GDM1 (cell line): Measurements from ENCODE around the gene ARHGEF7.

Source experiments
- DNase-seq: peaks from one replicate; lab custom pipeline; 2025; lab: John Stamatoyannopoulos, UW

The ARHGEF7 gene

GRCh38 chr13:111278258-111278657, 163.1 kb downstream of the ARHGEF7 start:
- no peak for DNase-seq

- no peak for DNase-seq
Measured at GRCh38 chr13:111278743-111279652, 163.9 kb downstream of the ARHGEF7 start.

GRCh38 chr13:111280226-111280625, 165.1 kb downstream of the ARHGEF7 start:
- DNase-seq: no peak

GRCh38 chr13:111280681-111281585, 165.8 kb downstream of the ARHGEF7 start:
- no peak for DNase-seq

- peak; percentile 30 for DNase-seq
Measured at GRCh38 chr13:111281751-111282311, 166.7 kb downstream of the ARHGEF7 start.

- DNase-seq: no peak
Measured at GRCh38 chr13:111282425-111282824, 167.3 kb downstream of the ARHGEF7 start.

GRCh38 chr13:111282997-111283396, 167.9 kb downstream of the ARHGEF7 start:
- no peak for DNase-seq

GRCh38 chr13:111283457-111283856, 168.3 kb downstream of the ARHGEF7 start:
- no peak for DNase-seq

GRCh38 chr13:111283991-111284390, 168.9 kb downstream of the ARHGEF7 start:
- no peak for DNase-seq

- DNase-seq: no peak
Measured at GRCh38 chr13:111284565-111284964, 169.5 kb downstream of the ARHGEF7 start.

- no peak for DNase-seq
Measured at GRCh38 chr13:111286162-111286561, 171.1 kb downstream of the ARHGEF7 start.

- DNase-seq: no peak
Measured at GRCh38 chr13:111286749-111287148, 171.6 kb downstream of the ARHGEF7 start.

- no peak for DNase-seq
Measured at GRCh38 chr13:111287201-111287600, 172.1 kb downstream of the ARHGEF7 start.

GRCh38 chr13:111288276-111288675, 173.2 kb downstream of the ARHGEF7 start:
- no peak for DNase-seq

- DNase-seq: no peak
Measured at GRCh38 chr13:111289251-111289650, 174.1 kb downstream of the ARHGEF7 start.

- no peak for DNase-seq
Measured at GRCh38 chr13:111291908-111292307, 176.8 kb downstream of the ARHGEF7 start.

GRCh38 chr13:111292710-111293485, 177.8 kb downstream of the ARHGEF7 start:
- no peak for DNase-seq

- no peak for DNase-seq
Measured at GRCh38 chr13:111295886-111296285, 180.8 kb downstream of the ARHGEF7 start.

- no peak for DNase-seq
Measured at GRCh38 chr13:111296417-111296816, 181.3 kb downstream of the ARHGEF7 start.

- no peak for DNase-seq
Measured at GRCh38 chr13:111298214-111298975, 183.3 kb downstream of the ARHGEF7 start.
